SU-DHL-6 (cell line): ENCODE measurements around the gene ERFL.
"Not testable (repeated sequence)": the region's sequence is repeated elsewhere in the genome, so short reads cannot be mapped to it uniquely, and the experiment has no call there.

ENCODE experiments used
- EZH2phosphoT487 ChIP-seq: fragments of 200-600 bp; sonication (generic), shearing (Covaris generic); conservative IDR thresholded peaks from 2 replicates; pipeline ENCODE4 v1.6.1; 2018; ENCODE audit warnings: mild to moderate bottlenecking, antibody characterized with exemption, low read length, moderate library complexity, mixed read lengths
- TF ChIP-seq, protein P1 (sequence below): fragments of 200-600 bp; sonication (generic); IDR thresholded peaks from one replicate; pipeline ENCODE4 v1.5.1; 2017; ENCODE audit warnings: antibody characterized with exemption, mild to moderate bottlenecking, low read length, moderate library complexity; ENCODE audit not compliant: insufficient read depth, poor library complexity, severe bottlenecking

DNA sequence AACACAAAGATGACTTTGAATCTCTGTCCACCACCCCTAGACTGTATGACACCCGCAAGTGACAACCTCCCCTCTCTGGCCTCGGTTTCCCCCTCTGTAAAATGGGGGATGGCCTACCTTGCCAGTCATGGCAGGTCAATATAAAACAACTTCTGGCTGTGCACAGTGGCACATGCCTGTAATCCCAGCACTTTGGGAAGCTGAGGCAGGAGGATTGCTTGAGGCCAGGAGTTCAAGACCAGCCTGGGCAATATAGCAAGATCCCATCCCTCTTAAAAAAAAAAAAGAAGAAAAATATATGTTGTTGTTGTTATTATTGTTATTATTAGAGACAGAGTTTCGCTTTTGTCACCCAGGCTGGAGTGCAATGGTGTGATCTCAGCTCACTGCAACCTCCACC, 52.3 kb downstream of the ERFL start:
- TF ChIP-seq, protein P1, sequence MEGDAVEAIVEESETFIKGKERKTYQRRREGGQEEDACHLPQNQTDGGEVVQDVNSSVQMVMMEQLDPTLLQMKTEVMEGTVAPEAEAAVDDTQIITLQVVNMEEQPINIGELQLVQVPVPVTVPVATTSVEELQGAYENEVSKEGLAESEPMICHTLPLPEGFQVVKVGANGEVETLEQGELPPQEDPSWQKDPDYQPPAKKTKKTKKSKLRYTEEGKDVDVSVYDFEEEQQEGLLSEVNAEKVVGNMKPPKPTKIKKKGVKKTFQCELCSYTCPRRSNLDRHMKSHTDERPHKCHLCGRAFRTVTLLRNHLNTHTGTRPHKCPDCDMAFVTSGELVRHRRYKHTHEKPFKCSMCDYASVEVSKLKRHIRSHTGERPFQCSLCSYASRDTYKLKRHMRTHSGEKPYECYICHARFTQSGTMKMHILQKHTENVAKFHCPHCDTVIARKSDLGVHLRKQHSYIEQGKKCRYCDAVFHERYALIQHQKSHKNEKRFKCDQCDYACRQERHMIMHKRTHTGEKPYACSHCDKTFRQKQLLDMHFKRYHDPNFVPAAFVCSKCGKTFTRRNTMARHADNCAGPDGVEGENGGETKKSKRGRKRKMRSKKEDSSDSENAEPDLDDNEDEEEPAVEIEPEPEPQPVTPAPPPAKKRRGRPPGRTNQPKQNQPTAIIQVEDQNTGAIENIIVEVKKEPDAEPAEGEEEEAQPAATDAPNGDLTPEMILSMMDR: not testable (repeated sequence)
- not testable (repeated sequence) for TF ChIP-seq EZH2phosphoT487
